Ovary (tissue), 3 donors: ENCODE data around the gene ADORA1.

Experiments
- CTCF ChIP-seq, 3 donors: fragments of 450-650 bp in 2 of 3; fragments of 200-600 bp in 1 of 3; IDR thresholded peaks; one replicate each; pipeline versions ENCODE4 v1.5.1 to v1.8.0; 2016 to 2022; ENCODE audit warnings: antibody characterized with exemption in 3 of 3, mild to moderate bottlenecking in 1 of 3
- EP300 ChIP-seq: sonication (generic); formaldehyde crosslinking; IDR thresholded peaks from one replicate; pipeline ENCODE4 v1.6.1; 2017; ENCODE audit warnings: antibody characterized with exemption
- POLR2A ChIP-seq: fragments of 450-650 bp; IDR thresholded peaks from one replicate; pipeline ENCODE4 v1.6.1; 2017; ENCODE audit warnings: antibody characterized with exemption, mild to moderate bottlenecking, moderate library complexity
- donor health status: DM: no; HTN: no; CAD: no.

GRCh38 chr1:203169770-203170520, 42.4 kb downstream of the ADORA1 start:
- TF ChIP-seq POLR2A, result no peak
- TF ChIP-seq EP300, result no peak
- TF ChIP-seq CTCF (IDR thresholded peaks at IDR 0.05), result no peak
